Fibroblast of pulmonary artery (primary cell): Measurements from ENCODE around the gene HAGH.

Experiments used
- DNase-seq: peaks from one replicate; pipeline ENCODE4 v3.0.0-alpha.2; 2010; ENCODE audit warnings: low read depth
- H3K4me3 ChIP-seq: replicated peaks from 2 replicates; pipeline ENCODE4 v1.5.1; 2011; ENCODE audit warnings: low read depth, mild to moderate bottlenecking, control low read depth, low read length, moderate library complexity
- TF ChIP-seq, protein P1 (sequence below): IDR thresholded peaks from 2 replicates; pipeline ENCODE4 v1.5.1; 2011; ENCODE audit warnings: mild to moderate bottlenecking, control low read depth, low read length, inconsistent platforms; ENCODE audit errors: missing control alignments

Gene HAGH

DNA sequence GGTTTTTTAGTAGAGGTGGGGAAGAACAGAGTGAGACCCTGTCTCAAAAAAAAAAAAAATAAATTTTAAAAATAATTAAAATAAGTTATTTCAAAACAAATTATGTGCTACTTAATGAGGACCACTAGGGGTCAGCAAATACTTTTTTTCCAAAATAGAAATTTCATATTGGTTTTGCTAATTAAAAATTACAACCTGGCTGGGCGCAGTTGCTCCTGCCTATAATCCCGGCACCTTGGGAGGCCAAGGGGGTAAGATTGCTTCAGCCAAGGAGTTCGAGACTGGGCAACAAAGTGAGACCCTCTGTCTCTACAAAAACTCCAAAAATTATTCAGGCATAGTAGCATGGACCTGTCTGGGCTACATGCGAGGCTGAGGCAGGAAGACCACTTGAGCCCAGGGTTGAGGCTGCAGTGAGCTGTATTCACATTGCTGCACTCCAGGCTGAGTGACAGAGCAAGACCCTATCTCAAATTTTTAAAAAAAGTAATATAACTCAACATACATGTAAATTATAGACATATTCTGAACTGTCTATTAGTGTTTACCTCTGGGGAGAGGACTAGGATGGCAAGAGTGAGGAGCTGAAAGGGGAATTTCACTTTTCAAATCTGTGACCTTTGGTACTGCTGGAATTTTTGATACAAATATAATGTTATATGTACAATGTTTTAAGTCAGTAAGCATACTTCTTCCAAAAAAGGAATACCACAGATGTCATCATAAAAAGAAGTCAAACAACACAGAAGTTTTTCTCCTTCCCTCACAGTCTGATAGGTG, 37.2 kb upstream of the HAGH start:
- DNase-seq, result peak; percentile 66
- TF ChIP-seq, protein P1, sequence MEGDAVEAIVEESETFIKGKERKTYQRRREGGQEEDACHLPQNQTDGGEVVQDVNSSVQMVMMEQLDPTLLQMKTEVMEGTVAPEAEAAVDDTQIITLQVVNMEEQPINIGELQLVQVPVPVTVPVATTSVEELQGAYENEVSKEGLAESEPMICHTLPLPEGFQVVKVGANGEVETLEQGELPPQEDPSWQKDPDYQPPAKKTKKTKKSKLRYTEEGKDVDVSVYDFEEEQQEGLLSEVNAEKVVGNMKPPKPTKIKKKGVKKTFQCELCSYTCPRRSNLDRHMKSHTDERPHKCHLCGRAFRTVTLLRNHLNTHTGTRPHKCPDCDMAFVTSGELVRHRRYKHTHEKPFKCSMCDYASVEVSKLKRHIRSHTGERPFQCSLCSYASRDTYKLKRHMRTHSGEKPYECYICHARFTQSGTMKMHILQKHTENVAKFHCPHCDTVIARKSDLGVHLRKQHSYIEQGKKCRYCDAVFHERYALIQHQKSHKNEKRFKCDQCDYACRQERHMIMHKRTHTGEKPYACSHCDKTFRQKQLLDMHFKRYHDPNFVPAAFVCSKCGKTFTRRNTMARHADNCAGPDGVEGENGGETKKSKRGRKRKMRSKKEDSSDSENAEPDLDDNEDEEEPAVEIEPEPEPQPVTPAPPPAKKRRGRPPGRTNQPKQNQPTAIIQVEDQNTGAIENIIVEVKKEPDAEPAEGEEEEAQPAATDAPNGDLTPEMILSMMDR, result peak; percentile 52
- H3K4me3 ChIP-seq, result no peak overlapping the region

DNA sequence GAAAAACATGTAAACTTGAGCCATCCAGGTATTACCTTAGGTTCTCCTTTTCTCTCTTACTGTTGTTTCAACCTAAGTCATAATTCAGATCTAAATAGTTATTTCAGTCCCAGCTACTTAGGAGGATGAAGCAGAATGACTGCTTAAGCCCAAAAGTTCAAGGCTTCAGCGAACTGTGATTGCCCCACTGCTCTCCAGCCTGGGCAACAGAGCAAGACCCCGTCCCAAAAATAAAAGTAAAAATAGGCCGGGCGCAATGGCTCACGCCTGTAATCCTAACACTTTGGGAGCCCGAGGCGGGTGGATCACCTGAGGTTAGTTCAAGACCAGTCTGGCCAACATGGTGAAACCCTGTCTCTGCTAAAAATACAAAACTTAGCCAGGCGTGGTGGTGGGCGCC, 35.8 kb upstream of the HAGH start:
- DNase-seq, result no peak
- no peak overlapping the region for H3K4me3 ChIP-seq
- TF ChIP-seq, protein P1, result no peak

DNA sequence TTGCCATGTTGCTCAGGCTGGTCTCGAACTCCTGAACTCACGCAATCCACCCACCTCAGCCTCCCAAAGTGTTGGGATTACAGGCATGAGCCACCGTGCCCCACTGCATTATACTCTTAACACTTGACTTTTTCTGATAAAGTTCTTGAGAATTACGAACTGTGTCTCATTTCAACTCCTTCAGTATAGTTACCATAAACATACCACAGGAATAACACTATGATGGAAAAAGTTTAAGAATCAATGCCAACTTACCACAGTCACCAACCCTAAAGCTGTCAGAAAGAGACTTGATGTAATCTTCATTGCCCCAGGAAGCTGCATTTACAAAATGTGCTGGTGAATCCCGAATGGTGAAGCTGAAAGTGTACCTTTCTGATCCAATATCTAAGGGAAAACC, 35.1 kb upstream of the HAGH start:
- DNase-seq, result no peak
- H3K4me3 ChIP-seq, result no peak overlapping the region
- TF ChIP-seq, protein P1, result no peak

DNA sequence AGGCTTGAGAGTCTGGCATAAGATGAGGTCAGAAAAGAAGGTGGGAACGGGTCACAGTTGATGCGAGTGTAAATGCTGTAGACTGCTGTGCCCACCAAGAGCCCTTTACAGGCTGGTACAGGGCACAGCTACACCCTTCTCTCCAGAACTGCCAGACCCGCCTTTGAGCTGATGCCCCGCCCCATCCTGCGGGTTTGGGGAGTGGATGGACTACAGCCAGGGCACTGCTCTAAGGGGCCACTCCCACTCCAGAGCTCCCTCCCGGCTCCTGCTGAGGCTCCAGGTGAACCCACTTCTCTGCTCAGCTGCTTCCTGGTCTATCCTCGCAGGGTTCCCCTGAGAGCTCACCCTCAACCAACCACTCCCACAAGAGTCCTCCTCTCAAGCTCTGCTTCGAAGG, 33.0 kb upstream of the HAGH start:
- TF ChIP-seq, protein P1, result no peak

DNA sequence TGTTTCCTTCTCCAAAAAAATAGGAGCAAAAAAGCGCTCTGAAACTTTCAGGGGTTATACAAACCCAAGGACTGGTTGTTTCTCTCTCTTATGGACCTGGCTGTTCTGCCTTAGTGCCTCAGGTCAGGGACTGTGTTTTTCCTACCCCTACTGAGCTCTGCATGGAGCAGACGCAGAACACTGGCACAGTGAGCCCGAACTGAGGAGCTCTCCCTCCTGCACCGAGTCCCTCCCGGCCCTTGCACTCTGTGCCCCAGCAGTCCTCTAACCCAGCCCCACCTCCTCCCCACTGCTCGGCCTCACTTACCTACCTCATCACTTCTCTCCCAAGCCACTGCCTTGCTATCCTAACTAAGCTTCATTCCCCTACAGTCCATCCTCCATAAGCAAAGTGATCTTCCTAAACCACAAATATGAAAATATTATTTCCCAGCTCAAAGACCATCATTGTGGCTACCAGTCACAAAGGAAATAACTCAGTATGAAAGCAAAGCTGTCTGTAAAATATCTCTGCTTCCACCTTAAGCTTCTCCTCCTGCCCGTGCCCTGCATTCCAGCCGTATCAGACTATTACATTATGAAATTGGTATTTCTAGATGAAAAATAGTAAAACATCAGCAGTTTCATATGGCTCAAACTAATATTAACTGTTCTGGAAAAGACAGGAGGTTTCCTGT, 31.7 kb upstream of the HAGH start:
- DNase-seq, result no peak
- no peak overlapping the region for H3K4me3 ChIP-seq
- TF ChIP-seq, protein P1, result no peak

More for the DNA sequence above, 33.0 kb upstream of the HAGH start:
- H3K4me3 ChIP-seq, result no peak overlapping the region
- no peak for DNase-seq

DNA sequence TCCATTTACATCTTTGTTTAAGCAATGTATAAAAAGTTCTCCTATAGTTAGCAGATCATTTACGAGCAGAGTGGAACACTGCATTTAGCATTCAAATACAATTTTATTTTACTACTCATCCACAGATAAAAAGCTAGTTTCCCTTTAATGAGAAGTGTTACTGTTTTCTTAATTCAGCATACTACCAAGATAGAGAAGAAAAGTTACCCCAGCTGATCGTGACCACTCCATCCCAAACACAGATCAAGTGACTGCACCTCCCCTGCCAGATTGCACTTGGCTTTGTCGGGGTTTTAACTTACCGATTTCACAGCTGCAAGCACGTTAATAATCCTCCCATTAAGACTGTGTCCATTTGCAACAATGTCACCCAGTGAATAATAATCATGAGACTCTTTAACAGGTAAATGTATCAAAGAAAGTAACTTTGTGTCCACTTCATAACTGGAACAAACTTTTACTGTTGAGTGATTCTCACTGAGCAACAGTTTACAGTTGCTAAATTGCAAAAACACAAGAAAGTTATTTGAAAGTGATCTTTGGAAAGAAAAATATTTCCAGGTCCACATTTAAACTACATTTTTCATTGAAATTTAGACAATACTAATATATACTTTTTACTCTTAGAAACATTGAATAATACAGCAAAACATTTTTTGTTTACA, 30.9 kb upstream of the HAGH start:
- no peak overlapping the region for H3K4me3 ChIP-seq
- TF ChIP-seq, protein P1, result no peak
- no peak for DNase-seq
